Brain pericyte (primary cell): ENCODE measurements around the gene PKD1.

Experiments
- DNase-seq: peaks from one replicate; pipeline ENCODE4 v3.0.0-alpha.2; 2012; ENCODE audit warnings: low read depth, low spot score

Gene PKD1

GRCh38 chr16:2135770-2136490 lies at the start of gene PKD1:
Gene PKD1, minus strand, starts transcription at chr16:2135898. Its CDS starts 209 bp downstream, at chr16:2135689.
- DNase-seq, result peak; percentile 89

DNA sequence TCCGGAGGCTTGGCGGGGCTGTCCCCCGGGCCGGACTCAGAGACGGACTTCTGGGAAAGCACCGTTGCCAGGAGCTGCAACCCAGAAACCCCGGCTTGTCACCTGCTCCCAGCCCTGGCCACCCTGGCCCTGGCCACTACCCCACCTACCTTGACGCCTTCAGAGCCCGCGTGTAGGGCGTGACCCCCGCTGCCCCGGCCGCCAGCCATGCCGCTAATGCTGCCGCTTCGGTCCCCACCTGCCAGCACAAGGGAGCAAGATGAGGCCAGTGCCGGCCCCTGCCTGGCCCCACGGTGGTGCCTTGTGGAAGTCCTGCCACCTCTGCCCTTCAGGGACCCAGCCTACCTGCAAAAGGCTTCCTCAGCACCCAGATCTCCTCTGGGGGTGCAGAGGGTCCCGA lies 49.3 kb upstream of the PKD1 start:
- DNase-seq, result no peak

GRCh38 chr16:2184346-2184745 lies 48.6 kb upstream of the PKD1 start:
- no peak for DNase-seq

DNA sequence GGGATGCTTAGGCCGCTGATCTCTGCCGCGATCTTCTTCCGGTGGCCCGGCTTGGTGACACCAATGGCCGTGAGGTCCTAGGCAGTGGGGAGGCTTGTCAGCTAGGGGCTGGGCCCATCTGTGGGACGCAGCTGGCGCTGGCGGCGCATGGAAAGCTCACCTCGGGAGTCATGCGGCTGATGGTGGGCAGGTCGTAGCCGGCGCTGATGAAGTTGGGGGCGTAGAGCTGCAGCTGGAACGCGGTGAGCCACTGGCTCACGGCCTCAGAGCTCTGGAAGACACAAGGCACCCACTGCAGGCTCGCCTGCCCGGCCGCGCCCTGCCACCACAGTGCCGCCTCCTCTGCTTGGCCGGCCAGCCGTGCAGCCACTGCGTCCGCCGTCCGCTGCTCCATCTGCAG lies 48.0 kb upstream of the PKD1 start:
- no peak for DNase-seq

- DNase-seq, result no peak
Observed at GRCh38 chr16:2181952-2182351, 46.3 kb upstream of the PKD1 start.

GRCh38 chr16:2180962-2181923 lies 45.5 kb upstream of the PKD1 start:
- DNase-seq, result no peak

DNA sequence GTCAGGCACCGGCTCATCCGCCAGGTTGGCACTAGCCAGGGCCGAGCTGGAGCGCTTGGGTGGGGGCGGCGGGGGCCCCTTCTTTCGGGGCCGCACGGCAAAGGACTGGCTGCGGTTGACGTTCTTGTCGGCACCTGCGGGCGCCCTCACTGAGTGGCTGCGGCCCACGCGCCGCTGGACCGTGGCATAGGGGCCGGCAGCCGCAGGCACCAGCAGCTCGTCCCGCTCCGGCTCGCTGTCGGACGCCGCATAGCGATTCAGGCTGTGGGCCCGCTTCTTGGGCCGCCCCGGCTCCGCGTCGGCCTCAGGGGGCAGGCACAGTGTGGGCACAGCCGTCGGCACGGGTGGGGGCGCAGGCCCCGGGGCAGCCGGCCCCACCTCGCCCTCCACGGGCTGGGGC lies 44.8 kb upstream of the PKD1 start:
- no peak for DNase-seq

DNA sequence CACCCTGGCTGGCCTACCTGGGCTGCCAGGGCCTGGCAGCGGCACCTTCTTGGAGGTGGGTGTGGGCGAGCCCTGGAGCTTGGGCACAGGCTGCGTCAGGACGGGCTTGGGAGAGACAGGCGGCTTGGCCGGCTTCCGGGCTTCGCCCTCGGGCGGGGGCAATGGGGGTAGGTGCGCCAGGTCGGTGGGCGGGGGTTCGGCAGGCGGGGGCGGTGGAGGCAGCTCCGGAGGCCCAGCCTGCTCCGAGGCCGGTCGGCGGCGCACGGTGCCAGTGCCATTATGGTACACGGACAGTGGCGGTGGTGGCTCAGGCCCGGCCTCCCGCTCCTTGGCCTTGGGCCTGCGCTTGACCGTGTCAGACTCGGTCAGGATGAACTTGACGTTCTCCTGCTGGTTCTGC lies 43.9 kb upstream of the PKD1 start:
- no peak for DNase-seq

- DNase-seq, result no peak
Observed at GRCh38 chr16:2179107-2179501, 43.4 kb upstream of the PKD1 start.

DNA sequence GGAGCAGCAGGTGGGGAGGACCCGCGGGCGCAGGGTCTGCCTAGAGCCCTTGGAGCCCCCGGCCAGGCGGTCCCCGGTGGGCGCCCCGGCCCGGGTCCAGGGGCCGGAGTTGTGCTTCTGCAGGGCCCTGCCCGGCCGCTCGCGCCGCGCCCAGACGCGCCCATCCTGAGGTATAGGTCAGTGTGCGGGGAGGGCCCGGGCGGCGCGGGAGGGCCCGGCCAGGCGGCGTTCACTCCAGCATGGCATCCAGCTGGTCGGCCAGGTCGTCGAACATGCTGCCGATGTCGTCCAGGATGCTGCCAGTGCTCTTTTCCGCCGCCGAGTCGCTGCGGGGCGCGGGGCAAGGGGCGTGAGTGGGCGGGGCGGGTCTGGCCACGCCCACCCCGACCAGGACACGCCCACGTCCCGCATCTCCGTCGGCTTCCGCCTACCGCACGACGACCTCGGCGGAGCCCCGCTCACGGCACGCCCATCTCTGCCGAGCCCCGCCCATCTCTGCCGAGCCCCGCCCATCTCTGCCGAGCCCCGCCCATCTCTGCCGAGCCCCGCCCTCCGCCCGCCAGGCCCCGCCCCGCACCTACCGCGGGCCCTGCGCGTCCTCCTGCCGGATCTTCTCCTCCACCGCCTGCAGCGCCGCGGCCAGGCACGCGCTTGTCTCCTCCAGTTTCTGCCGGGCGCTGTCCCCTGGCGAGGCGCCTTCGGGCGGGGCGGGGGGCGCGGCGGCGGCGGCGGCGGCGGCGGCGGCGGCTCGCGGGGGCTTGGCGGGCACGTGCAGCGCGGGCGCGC lies 42.8 kb upstream of the PKD1 start:
- DNase-seq, result no peak

DNA sequence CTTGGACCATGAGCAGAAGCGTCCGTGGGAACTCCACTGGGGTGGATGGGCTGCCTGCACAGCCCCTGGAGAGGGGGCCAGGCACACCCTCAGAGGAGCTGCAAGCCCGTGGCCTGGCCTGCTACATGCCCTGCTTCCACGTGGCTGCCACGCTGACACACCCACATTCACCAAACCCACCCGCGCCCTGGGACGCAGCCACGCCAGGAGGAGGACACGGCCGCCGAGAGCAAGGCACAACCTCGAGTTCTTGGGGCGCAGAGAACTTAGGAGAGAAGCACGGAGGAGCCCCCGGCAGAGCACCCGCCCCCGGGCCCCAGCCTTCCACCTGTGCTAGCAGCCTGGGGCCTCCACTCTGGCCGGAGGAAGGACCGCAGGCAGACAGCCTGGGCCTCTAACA lies 41.9 kb upstream of the PKD1 start:
- DNase-seq, result no peak

DNA sequence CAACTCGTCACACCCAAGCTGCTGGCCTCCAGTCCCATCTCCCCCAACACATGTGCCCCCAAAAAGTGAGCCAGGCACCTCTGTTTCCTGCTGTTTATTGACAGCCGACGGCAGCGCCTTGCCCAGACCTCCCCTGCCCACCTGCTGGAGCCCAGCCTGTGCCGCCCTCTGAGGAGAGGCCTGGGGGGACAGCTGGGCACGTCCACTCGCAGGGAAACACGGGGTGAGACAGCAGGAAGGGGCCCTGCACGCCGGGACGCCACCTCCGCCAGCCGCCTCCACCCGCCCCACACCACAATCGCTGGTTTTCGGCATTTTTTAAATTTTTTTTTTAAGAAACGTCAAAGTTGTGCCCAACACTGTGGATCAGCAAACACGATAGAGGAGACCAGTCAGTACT lies 41.4 kb upstream of the PKD1 start:
- no peak for DNase-seq

DNA sequence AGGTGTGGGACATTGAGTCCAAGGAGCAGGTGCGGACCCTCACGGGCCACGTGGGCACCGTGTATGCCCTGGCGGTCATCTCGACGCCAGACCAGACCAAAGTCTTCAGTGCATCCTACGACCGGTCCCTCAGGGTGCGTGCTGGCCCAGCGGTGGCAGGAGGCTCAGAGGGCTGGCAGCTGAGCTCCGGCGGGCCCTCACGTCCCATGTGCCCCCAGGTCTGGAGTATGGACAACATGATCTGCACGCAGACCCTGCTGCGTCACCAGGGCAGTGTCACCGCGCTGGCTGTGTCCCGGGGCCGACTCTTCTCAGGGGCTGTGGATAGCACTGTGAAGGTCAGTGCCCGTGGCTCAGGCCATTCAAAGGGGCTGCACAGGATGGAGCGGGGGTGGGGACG lies 40.3 kb upstream of the PKD1 start:
- no peak for DNase-seq

- no peak for DNase-seq
Observed at GRCh38 chr16:2175454-2175853, 39.8 kb upstream of the PKD1 start.

GRCh38 chr16:2174396-2175131 lies 38.9 kb upstream of the PKD1 start:
- no peak for DNase-seq

DNA sequence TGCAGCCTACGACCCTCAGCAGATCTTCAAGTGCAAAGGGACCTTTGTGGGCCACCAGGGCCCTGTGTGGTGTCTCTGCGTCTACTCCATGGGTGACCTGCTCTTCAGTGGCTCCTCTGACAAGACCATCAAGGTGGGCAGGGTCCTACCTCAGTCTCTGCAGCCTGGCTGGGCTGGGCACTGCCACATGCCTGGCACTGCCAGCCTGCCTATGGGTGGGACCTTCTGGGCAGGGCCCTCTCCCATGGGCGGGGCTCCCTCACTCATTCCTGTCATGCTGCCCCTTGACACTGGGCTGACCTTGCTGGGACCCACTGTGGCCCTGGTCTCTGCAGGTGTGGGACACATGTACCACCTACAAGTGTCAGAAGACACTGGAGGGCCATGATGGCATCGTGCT lies 38.2 kb upstream of the PKD1 start:
- DNase-seq, result no peak

DNA sequence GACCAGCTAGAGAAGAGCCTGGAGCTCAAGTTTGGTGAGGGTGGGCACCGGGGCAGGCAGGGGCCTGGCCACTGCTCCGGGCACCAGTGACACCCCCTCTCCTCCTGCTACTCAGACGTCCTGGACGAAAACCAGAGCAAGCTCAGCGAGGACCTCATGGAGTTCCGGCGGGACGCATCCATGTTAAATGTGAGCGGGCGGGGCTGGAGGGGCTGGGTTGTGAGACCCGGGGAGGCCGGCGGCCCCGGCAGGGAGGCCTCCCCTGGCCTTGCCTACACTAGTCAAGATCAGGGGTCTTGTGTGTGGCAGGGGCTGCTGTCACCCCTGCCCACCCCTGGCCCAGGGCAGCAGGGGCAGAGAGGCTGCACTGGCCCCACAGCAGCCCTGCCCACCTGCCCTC lies 37.7 kb upstream of the PKD1 start:
- DNase-seq, result no peak

DNA sequence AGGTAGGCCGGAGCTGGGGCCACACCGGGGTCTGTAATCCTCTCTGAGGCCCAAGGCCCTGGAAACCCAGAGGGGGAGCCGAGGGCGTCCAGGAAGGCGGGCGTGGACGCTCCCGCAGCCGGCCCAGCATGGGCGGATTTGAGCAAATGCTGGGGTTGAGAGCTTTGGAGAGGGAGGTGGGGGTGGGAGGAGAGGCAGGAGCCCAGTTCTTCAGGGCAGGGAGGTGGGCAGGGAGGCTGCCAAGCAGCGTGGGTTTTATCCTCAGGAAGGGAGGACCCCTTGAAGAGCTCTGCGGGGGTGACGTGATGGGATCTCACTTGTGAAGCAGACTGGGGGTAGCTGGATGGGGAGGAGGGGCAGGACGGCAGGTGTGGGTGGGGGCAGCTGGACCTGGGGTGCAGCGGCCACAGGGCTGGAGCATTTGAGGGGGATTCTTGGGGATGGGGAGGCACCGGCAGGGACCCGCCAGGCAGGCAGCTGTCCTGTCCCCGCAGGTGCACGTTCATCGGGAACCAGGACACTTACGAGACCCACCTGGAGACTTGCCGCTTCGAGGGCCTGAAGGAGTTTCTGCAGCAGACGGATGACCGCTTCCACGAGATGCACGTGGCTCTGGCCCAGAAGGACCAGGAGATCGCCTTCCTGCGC lies 37.1 kb upstream of the PKD1 start:
- DNase-seq, result no peak

DNA sequence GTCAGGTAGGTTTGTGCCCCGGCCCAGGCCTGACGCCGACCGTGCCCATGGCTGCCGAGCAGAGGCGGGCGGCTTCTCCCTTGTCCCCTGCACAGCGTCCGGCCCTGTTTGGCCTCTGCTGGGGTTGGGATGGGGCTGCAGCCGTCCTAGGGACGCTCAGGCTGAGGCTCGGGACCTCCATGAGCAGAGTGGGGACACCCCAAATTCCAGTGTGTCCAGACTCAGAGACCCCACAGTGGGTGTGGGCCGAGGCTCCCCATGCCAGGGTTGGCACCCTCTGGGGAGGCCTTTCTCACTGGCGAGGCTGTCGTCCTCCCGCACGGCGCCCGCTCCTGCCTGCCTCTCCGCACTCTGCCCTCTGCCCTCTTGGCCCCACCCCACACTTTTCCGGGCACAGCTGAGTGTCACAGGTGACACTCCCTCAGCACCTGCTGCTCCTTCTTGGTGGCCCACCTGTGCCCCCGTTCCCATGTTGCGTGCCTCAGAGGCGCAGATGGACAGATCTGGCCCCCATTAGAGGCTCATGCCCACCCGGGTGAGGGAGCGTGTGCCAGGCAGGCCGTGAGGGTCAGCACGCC lies 36.0 kb upstream of the PKD1 start:
- DNase-seq, result no peak

- DNase-seq, result no peak
Observed at GRCh38 chr16:2170587-2171435, 35.1 kb upstream of the PKD1 start.
